ENCODE data around the gene GOLM1. TPM values are rescaled to one million over a fixed set of nuclear protein-coding genes. Genes with fewer than 3 reads are reported as not detected.

The GOLM1 gene
- total and polyA plus RNA-seq, 5 experiments from 2014 or later: 0.75 to 1.5 (median 1.1) TPM

- H3K9me3 Mint-ChIP-seq: peaks cover 0 to 7% (median 0%) of the 10 kb centered on the region in 9 donors
- POLR2A ChIA-PET: no interaction called here
- H3K4me1 Mint-ChIP-seq: peaks cover 0 to 2% (median 0%) of the 10 kb centered on the region in 4 donors
These were observed 62.8 kb downstream of the GOLM1 start for GRCh38 chr9:86036555-86036954.

GRCh38 chr9:86035827-86036440 lies 63.4 kb downstream of the GOLM1 start:
- Mint-ChIP-seq H3K27me3 (peaks cover 0 to 8% (median 0%) of the 10 kb centered on the region in 5 donors), H3K27ac (no peak overlapping the region), H3K4me1 (peaks cover 0 to 2% (median 0%) of the 10 kb centered on the region in 4 donors), H3K36me3 (no peaks in the 10 kb centered on the region), H3K9me3 (peaks cover 0 to 7% (median 0%) of the 10 kb centered on the region in 9 donors), H3K4me3 (no peak overlapping the region)
- ATAC-seq: no peak
- POLR2A ChIA-PET: interaction anchor here (0.7 kb wide), 2 partner anchors 64 to 870 kb away, joined by 6 read pairs; no protein-coding TSS in a partner anchor
- no peak for DNase-seq

More at GRCh38 chr9:86036555-86036954, 62.8 kb downstream of the GOLM1 start:
- DNase-seq (no peak), ATAC-seq (no peak)
- Mint-ChIP-seq H3K27ac (no peak overlapping the region), H3K36me3 (no peaks in the 10 kb centered on the region), H3K4me3 (no peak overlapping the region), H3K27me3 (peaks cover 0 to 8% (median 0%) of the 10 kb centered on the region in 5 donors)

GRCh38 chr9:86034863-86035734 lies 64.3 kb downstream of the GOLM1 start:
- POLR2A ChIA-PET: interaction anchor here (0.6 to 0.7 kb wide), 3 partner anchors 17 to 871 kb away, joined by 3 to 6 read pairs (median 6); no protein-coding TSS in a partner anchor
- peaks cover 0 to 2% (median 0%) of the 10 kb centered on the region in 4 donors for H3K4me1 Mint-ChIP-seq
- ATAC-seq (no peak), DNase-seq (no peak)
- no peaks in the 10 kb centered on the region for H3K36me3 Mint-ChIP-seq
- peaks cover 0 to 7% (median 0%) of the 10 kb centered on the region in 9 donors for H3K9me3 Mint-ChIP-seq
- H3K27me3 Mint-ChIP-seq: peaks cover 0 to 5% (median 0%) of the 10 kb centered on the region in 5 donors
- no peak overlapping the region for H3K27ac Mint-ChIP-seq
- H3K4me3 Mint-ChIP-seq: no peak overlapping the region

- Mint-ChIP-seq H3K27ac (no peak overlapping the region), H3K27me3 (no peaks in the 10 kb centered on the region), H3K36me3 (peaks cover 18 to 45% (median 42%) of the 10 kb centered on the region in 3 donors), H3K4me3 (no peak overlapping the region), H3K4me1 (peaks cover 8 to 16% (median 12%) of the 10 kb centered on the region in 4 donors), H3K9me3 (peaks cover 0 to 8% (median 0%) of the 10 kb centered on the region in 9 donors)
- POLR2A ChIA-PET: no interaction called here
- no peak for DNase-seq
- ATAC-seq: no peak
These were observed 71.6 kb downstream of the GOLM1 start for GRCh38 chr9:86027767-86028166.

GRCh38 chr9:86022687-86023266 lies 76.6 kb downstream of the GOLM1 start:
- H3K9me3 Mint-ChIP-seq: no peaks in the 10 kb centered on the region
- peaks cover 21 to 66% (median 42%) of the 10 kb centered on the region in 3 donors for H3K36me3 Mint-ChIP-seq
- H3K27ac Mint-ChIP-seq: peak overlapping the region; percentile 77 to 95 (median 84)
- peak in 6 of 10 donors; percentile 7 to 50 (median 35) for DNase-seq
- ATAC-seq: peak; percentile 88 to 93
- peaks cover 22 to 45% (median 31%) of the 10 kb centered on the region in 4 donors for H3K4me1 Mint-ChIP-seq
- H3K27me3 Mint-ChIP-seq: no peaks in the 10 kb centered on the region
- H3K4me3 Mint-ChIP-seq: peak overlapping the region in 9 of 10 donors; percentile 5 to 66 (median 46)
- POLR2A ChIA-PET: interaction anchor here (0.6 to 1.3 kb wide), 3 partner anchors 73 to 260 kb away, joined by 3 to 4 read pairs (median 3); partner anchors contain the start of genes ISCA1 and NAA35

GRCh38 chr9:86021166-86021565 lies 78.2 kb downstream of the GOLM1 start:
- Mint-ChIP-seq H3K36me3 (peaks cover 23 to 66% (median 34%) of the 10 kb centered on the region in 3 donors), H3K4me3 (peak overlapping the region in 1 of 10 donors; percentile 8), H3K4me1 (peaks cover 22 to 45% (median 31%) of the 10 kb centered on the region in 4 donors), H3K27me3 (no peaks in the 10 kb centered on the region), H3K9me3 (no peaks in the 10 kb centered on the region), H3K27ac (peak overlapping the region; percentile 53 to 91 (median 82))
- ATAC-seq (no peak), DNase-seq (no peak)
- POLR2A ChIA-PET: interaction anchor here (0.8 kb wide), 1 partner anchor 81 kb away, joined by 3 read pairs; no protein-coding TSS in a partner anchor

GRCh38 chr9:86020731-86021130 lies 78.6 kb downstream of the GOLM1 start:
- Mint-ChIP-seq H3K4me3 (peak overlapping the region in 1 of 10 donors; percentile 16), H3K4me1 (peaks cover 22 to 45% (median 31%) of the 10 kb centered on the region in 4 donors), H3K9me3 (no peaks in the 10 kb centered on the region), H3K27me3 (no peaks in the 10 kb centered on the region), H3K27ac (peak overlapping the region; percentile 11 to 91 (median 78)), H3K36me3 (peaks cover 23 to 62% (median 30%) of the 10 kb centered on the region in 3 donors)
- POLR2A ChIA-PET: interaction anchor here (0.8 kb wide), 1 partner anchor 80 kb away, joined by 3 read pairs; no protein-coding TSS in a partner anchor
- no peak for ATAC-seq
- no peak for DNase-seq

GRCh38 chr9:86009133-86009532 lies 90.2 kb downstream of the GOLM1 start:
- H3K36me3 Mint-ChIP-seq: peaks cover 13 to 76% (median 42%) of the 10 kb centered on the region in 3 donors
- no peaks in the 10 kb centered on the region for H3K27me3 Mint-ChIP-seq
- peaks cover 0 to 5% (median 2%) of the 10 kb centered on the region in 9 donors for H3K9me3 Mint-ChIP-seq

GRCh38 chr9:86005253-86005775 lies 94.0 kb downstream of the GOLM1 start:
- H3K27me3 Mint-ChIP-seq: no peaks in the 10 kb centered on the region
- H3K36me3 Mint-ChIP-seq: peaks cover 20 to 88% (median 71%) of the 10 kb centered on the region in 3 donors
- no peak for DNase-seq
- H3K9me3 Mint-ChIP-seq: peaks cover 0 to 5% (median 2%) of the 10 kb centered on the region in 9 donors
- H3K27ac Mint-ChIP-seq: no peak overlapping the region
- H3K4me1 Mint-ChIP-seq: peaks cover 2 to 16% (median 6%) of the 10 kb centered on the region in 4 donors
- POLR2A ChIA-PET: no interaction called here
- no peak for ATAC-seq
- no peak overlapping the region for H3K4me3 Mint-ChIP-seq

More at GRCh38 chr9:86009133-86009532, 90.2 kb downstream of the GOLM1 start:
- no peaks in the 10 kb centered on the region for H3K4me1 Mint-ChIP-seq
- POLR2A ChIA-PET: no interaction called here
- no peak overlapping the region for H3K4me3 Mint-ChIP-seq
- peak overlapping the region in 2 of 10 donors; percentile 1 to 19 for H3K27ac Mint-ChIP-seq
- no peak for ATAC-seq
- DNase-seq: no peak

GRCh38 chr9:85995599-85995998 lies 103.8 kb downstream of the GOLM1 start:
- no peak overlapping the region for H3K27ac Mint-ChIP-seq
- DNase-seq (no peak), ATAC-seq (no peak)
- H3K27me3 Mint-ChIP-seq: no peaks in the 10 kb centered on the region
- POLR2A ChIA-PET: no interaction called here
- peaks cover 0 to 10% (median 0%) of the 10 kb centered on the region in 9 donors for H3K9me3 Mint-ChIP-seq
- peaks cover 14 to 75% (median 43%) of the 10 kb centered on the region in 3 donors for H3K36me3 Mint-ChIP-seq
- peaks cover 0 to 24% (median 6%) of the 10 kb centered on the region in 4 donors for H3K4me1 Mint-ChIP-seq
- H3K4me3 Mint-ChIP-seq: no peak overlapping the region

GRCh38 chr9:85995097-85995496 lies 104.3 kb downstream of the GOLM1 start:
- Mint-ChIP-seq H3K27ac (no peak overlapping the region), H3K4me1 (peaks cover 0 to 20% (median 4%) of the 10 kb centered on the region in 4 donors), H3K27me3 (no peaks in the 10 kb centered on the region), H3K36me3 (peaks cover 16 to 72% (median 39%) of the 10 kb centered on the region in 3 donors), H3K4me3 (no peak overlapping the region), H3K9me3 (peaks cover 0 to 11% (median 0%) of the 10 kb centered on the region in 9 donors)
- ATAC-seq: no peak
- POLR2A ChIA-PET: no interaction called here
- DNase-seq: no peak

GRCh38 chr9:85994191-85994590 lies 105.2 kb downstream of the GOLM1 start:
- H3K4me3 Mint-ChIP-seq: no peak overlapping the region
- H3K4me1 Mint-ChIP-seq: peaks cover 0 to 19% (median 4%) of the 10 kb centered on the region in 4 donors
- H3K9me3 Mint-ChIP-seq: peaks cover 0 to 11% (median 0%) of the 10 kb centered on the region in 9 donors
- no peak for ATAC-seq
- POLR2A ChIA-PET: no interaction called here
- H3K27ac Mint-ChIP-seq: peak overlapping the region in 3 of 10 donors; percentile 1 to 53 (median 11)
- no peaks in the 10 kb centered on the region for H3K27me3 Mint-ChIP-seq
- DNase-seq: no peak
- H3K36me3 Mint-ChIP-seq: peaks cover 16 to 69% (median 40%) of the 10 kb centered on the region in 3 donors
